ENCODE results near the gene LRR1.
"Not testable (repeated sequence)": the region's sequence is repeated elsewhere in the genome, so short reads cannot be mapped to it uniquely, and the experiment has no call there.

LRR1 gene

GRCh38 chr14:49642163-49642562 lies 43.4 kb downstream of the LRR1 start:
- no peak for DNase-seq (ENCODE audit: low read depth, low spot score)
- TF ChIP-seq, protein P1, sequence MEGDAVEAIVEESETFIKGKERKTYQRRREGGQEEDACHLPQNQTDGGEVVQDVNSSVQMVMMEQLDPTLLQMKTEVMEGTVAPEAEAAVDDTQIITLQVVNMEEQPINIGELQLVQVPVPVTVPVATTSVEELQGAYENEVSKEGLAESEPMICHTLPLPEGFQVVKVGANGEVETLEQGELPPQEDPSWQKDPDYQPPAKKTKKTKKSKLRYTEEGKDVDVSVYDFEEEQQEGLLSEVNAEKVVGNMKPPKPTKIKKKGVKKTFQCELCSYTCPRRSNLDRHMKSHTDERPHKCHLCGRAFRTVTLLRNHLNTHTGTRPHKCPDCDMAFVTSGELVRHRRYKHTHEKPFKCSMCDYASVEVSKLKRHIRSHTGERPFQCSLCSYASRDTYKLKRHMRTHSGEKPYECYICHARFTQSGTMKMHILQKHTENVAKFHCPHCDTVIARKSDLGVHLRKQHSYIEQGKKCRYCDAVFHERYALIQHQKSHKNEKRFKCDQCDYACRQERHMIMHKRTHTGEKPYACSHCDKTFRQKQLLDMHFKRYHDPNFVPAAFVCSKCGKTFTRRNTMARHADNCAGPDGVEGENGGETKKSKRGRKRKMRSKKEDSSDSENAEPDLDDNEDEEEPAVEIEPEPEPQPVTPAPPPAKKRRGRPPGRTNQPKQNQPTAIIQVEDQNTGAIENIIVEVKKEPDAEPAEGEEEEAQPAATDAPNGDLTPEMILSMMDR (IDR thresholded peaks at IDR 0.05; ENCODE audit: insufficient read depth, low read length, missing control alignments), result no peak
- POLR2A ChIA-PET, result no interaction called here
- H3K4me3 ChIP-seq (ENCODE audit: low read depth, low read length), result no peak overlapping the region
- CTCF ChIA-PET, result interaction anchor here (1.6 kb wide), 1 partner anchor 9 kb away, joined by 3 read pairs; no protein-coding TSS in a partner anchor

- no peak overlapping the region for H3K4me3 ChIP-seq (ENCODE audit: low read depth, low read length)
- no peak for DNase-seq (ENCODE audit: low read depth, low spot score)
- ChIA-PET CTCF (no interaction called here), POLR2A (no interaction called here)
- TF ChIP-seq, protein P1 (IDR thresholded peaks at IDR 0.05; ENCODE audit: insufficient read depth, low read length, missing control alignments), result no peak
Measured at GRCh38 chr14:49653508-49653907, 54.8 kb downstream of the LRR1 start.

DNA sequence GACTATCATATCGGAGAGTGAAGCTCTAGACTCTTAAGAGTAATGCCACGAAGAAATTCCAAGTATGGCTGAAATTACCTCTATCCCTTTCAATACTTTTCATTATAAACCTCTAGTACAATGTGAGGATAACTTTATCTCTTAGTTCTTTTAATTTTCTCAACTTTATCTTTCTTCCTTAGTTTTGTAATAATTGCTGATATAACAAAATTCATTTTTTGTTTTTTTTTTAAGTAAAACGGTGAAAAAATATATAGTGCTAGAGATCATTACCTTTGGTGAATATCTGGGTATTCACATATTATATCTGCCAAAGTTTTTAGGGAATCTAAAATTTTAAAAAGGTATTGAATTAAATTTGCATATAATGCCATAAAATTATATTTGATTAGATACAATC lies 55.8 kb downstream of the LRR1 start:
- POLR2A ChIA-PET, result no interaction called here
- TF ChIP-seq, protein P1 (IDR thresholded peaks at IDR 0.05; ENCODE audit: insufficient read depth, low read length, missing control alignments), result no peak

GRCh38 chr14:49657500-49657899 lies 58.8 kb downstream of the LRR1 start:
- POLR2A ChIA-PET; H3K4me3 ChIP-seq (ENCODE audit: low read depth, low read length); CTCF ChIA-PET; DNase-seq (ENCODE audit: low read depth, low spot score): not testable (repeated sequence)

More for the DNA sequence above, 55.8 kb downstream of the LRR1 start:
- CTCF ChIA-PET, result interaction anchor here (2.0 kb wide), 1 partner anchor 21 kb away, joined by 5 read pairs; no protein-coding TSS in a partner anchor
- H3K4me3 ChIP-seq (ENCODE audit: low read depth, low read length), result no peak overlapping the region
- no peak for DNase-seq (ENCODE audit: low read depth, low spot score)

DNA sequence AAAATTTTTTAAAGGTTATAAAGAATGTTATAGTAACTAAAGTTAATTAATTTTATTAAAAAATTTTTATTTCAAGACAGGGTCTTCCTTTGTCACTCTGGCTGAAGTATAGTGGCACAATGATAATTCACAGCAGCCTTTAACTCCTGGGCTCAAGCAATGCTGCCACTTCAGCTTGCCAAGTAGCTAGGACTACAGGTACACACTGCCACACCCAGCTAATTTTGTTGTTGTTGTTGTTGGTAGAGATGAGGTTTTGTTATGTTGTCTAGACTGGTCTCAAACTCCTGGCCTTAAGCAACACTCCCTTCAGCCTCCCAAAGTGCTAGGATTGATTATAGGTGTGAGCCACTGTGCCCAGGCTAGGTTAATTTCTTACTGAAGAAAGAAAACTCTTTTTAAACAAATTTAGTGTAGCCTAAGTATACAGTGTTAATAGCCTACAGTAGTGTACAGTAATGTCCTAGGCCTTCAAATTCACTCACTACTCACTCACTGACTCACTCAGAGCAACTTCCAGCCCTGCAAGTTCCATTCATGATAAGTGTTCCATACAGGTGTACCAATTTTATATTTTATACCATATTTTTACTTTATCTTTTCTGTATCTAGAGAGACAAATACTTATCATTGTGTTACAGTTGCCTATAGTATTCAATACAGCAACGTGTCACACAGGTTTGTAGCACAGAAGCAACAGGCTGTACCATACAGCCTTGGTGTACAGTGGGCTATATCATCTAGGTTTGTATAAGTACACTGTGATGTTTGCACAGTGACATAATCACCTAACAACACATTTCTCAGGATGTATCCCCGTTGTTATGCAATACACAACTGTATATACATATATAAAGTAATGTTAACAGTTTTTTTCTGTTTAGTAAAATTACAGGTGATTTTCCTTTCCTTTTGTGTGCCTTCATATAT lies 61.1 kb downstream of the LRR1 start:
- CTCF ChIA-PET, result no interaction called here
- POLR2A ChIA-PET, result no interaction called here
- DNase-seq (ENCODE audit: low read depth, low spot score), result no peak
- TF ChIP-seq, protein P1 (IDR thresholded peaks at IDR 0.05; ENCODE audit: insufficient read depth, low read length, missing control alignments), result no peak
- no peak overlapping the region for H3K4me3 ChIP-seq (ENCODE audit: low read depth, low read length)
